Measurements from ENCODE around the gene ATG2A. TPM values are rescaled to one million over a fixed set of nuclear protein-coding genes. Genes with fewer than 3 reads are reported as not detected.

The ATG2A gene
- total RNA-seq, 1 donor from 2014 or later = 22.4 TPM

DNA sequence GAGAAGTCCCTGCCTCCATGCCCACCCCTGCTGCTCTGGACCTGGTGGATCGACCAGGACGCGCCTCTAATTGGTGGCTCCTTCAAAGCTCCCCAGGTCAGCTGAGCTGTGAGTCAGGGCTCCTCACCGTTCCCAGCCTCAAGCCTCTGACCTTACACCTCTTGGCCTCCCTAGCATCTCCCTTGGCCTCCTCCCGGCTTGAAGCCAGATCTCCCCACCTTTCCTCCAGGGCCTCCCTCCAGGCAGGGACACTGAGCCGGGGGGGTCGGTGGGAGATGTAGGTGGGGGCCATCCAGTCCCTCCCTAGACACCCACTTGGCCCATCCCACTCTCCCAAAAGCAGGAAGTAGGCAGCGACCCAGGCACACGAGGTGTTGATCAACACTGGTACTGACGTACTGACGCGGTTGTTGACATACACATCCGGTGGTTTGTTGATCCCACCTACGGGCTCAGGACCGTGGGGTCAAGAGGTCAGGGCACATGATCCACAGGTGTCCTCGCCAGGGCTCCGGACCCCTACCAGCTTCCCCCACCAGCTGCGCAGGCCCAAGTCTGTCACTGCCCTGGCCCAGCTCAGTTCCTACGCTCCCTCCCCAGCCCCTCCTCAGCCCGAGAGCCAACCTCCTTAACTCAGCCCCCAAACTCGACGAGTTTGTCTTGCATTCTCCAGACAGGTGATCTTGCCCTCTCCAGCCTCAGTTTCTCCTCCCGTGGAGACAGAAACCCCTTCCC is 802 bp downstream of the ATG2A start:
- H3K4me1 Mint-ChIP-seq (ENCODE audit: unreplicated experiment) = peaks cover 13% of the 10 kb centered on the region

DNA sequence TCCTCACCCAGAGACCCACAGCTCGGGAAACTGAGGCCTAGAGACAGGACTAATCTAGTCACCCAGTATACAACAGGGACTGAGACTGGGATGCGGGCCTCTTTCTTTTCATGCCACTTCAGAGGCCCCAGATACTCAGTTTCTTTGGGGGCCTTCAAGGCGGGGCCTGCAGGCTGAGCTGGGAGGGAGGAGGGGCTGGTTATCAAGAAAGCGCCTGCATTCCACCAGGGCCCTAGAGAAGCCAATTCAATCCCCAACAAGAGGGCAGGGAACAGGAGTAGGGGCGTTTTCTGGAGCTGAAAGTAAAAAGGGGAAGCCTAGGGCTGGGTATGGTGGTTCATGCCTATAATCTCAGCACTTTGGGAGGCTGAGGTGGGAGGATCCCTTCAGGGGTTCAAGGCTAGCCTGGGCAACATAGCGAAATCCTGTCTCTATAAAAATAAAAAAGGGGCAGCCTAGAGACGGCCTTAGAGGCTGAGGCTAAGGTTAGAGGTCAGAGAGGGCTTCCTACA is 1.6 kb downstream of the ATG2A start:
- TF ChIP-seq, protein P1, sequence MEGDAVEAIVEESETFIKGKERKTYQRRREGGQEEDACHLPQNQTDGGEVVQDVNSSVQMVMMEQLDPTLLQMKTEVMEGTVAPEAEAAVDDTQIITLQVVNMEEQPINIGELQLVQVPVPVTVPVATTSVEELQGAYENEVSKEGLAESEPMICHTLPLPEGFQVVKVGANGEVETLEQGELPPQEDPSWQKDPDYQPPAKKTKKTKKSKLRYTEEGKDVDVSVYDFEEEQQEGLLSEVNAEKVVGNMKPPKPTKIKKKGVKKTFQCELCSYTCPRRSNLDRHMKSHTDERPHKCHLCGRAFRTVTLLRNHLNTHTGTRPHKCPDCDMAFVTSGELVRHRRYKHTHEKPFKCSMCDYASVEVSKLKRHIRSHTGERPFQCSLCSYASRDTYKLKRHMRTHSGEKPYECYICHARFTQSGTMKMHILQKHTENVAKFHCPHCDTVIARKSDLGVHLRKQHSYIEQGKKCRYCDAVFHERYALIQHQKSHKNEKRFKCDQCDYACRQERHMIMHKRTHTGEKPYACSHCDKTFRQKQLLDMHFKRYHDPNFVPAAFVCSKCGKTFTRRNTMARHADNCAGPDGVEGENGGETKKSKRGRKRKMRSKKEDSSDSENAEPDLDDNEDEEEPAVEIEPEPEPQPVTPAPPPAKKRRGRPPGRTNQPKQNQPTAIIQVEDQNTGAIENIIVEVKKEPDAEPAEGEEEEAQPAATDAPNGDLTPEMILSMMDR (IDR thresholded peaks at IDR 0.05; ENCODE audit: unreplicated experiment) = no peak
- peak overlapping the region; percentile 93 for H3K4me3 Mint-ChIP-seq (ENCODE audit: unreplicated experiment)
- DNase-seq (ENCODE audit: low spot score) = no peak
- peaks cover 10% of the 10 kb centered on the region for H3K27me3 Mint-ChIP-seq (ENCODE audit: unreplicated experiment)
- no peaks in the 10 kb centered on the region for H3K9me3 Mint-ChIP-seq (ENCODE audit: unreplicated experiment)
- H3K27ac Mint-ChIP-seq (ENCODE audit: unreplicated experiment) = no peak overlapping the region
- H3K4me1 Mint-ChIP-seq (ENCODE audit: unreplicated experiment) = peaks cover 13% of the 10 kb centered on the region
- peaks cover 21% of the 10 kb centered on the region for H3K36me3 Mint-ChIP-seq (ENCODE audit: low read depth, unreplicated experiment)

More for the DNA sequence above, 802 bp downstream of the ATG2A start:
- TF ChIP-seq, protein P1 (IDR thresholded peaks at IDR 0.05; ENCODE audit: unreplicated experiment) = no peak
- Mint-ChIP-seq H3K9me3 (ENCODE audit: unreplicated experiment) (no peaks in the 10 kb centered on the region), H3K27ac (ENCODE audit: unreplicated experiment) (peak overlapping the region; percentile 74), H3K27me3 (ENCODE audit: unreplicated experiment) (peaks cover 10% of the 10 kb centered on the region), H3K4me3 (ENCODE audit: unreplicated experiment) (peak overlapping the region; percentile 93), H3K36me3 (ENCODE audit: low read depth, unreplicated experiment) (peaks cover 21% of the 10 kb centered on the region)
- DNase-seq (ENCODE audit: low spot score) = peak; percentile 37

DNA sequence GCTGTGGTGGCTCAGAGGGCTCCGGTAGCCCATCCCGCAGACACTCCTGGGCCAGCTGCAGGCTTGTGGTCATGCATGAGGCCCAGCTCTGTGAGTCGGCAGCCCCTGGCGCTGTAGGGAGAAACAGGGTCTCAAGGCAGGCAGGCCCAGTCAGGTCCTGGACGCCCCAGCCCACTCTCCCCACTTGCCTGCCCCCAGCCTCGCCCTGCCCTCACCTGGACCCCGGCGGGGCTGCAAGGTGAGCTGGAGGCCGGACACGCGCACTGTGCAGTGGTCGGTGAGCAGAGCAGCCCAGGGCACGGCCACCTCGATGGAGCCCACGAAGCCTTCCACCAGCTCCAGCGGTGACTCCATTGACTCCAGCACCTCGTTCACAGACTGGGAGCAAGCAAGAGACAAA is 2.9 kb downstream of the ATG2A start:
- peaks cover 13% of the 10 kb centered on the region for H3K4me1 Mint-ChIP-seq (ENCODE audit: unreplicated experiment)
- no peaks in the 10 kb centered on the region for H3K9me3 Mint-ChIP-seq (ENCODE audit: unreplicated experiment)
- no peak overlapping the region for H3K4me3 Mint-ChIP-seq (ENCODE audit: unreplicated experiment)
- H3K27me3 Mint-ChIP-seq (ENCODE audit: unreplicated experiment) = peaks cover 10% of the 10 kb centered on the region
- DNase-seq (ENCODE audit: low spot score) = no peak
- peaks cover 21% of the 10 kb centered on the region for H3K36me3 Mint-ChIP-seq (ENCODE audit: low read depth, unreplicated experiment)
- TF ChIP-seq, protein P1 (IDR thresholded peaks at IDR 0.05; ENCODE audit: unreplicated experiment) = no peak
- no peak overlapping the region for H3K27ac Mint-ChIP-seq (ENCODE audit: unreplicated experiment)

DNA sequence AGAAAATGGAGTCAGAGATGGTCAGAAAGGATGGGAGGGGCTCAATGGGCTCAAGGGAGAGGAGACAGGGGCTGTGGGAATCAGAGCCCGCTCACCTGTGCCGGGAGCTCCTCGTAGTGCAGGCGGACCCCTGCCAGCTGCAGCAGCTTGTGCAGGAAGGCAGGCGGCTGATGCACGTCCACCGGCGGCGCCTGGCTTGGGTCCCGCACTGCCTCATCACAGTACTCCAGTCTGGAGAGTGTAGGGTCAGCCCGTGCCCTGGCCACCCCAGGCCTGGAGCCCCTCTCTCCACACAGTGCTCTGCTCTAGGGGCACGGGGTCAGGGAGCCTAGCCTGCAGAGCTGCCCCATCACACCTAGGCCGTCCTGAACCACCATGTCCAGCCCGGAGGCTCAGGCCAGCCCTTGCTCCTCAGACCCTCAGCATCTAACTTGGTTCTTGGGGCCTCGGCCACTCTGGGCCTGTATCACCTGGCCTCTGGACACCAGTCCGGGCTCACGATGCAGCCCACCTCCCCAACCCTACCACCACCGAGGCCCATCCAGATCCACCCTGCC is 3.8 kb downstream of the ATG2A start:
- TF ChIP-seq, protein P1 (IDR thresholded peaks at IDR 0.05; ENCODE audit: unreplicated experiment) = no peak
- H3K4me1 Mint-ChIP-seq (ENCODE audit: unreplicated experiment) = peaks cover 13% of the 10 kb centered on the region
- peaks cover 24% of the 10 kb centered on the region for H3K36me3 Mint-ChIP-seq (ENCODE audit: low read depth, unreplicated experiment)
- no peak overlapping the region for H3K27ac Mint-ChIP-seq (ENCODE audit: unreplicated experiment)
- no peaks in the 10 kb centered on the region for H3K9me3 Mint-ChIP-seq (ENCODE audit: unreplicated experiment)
- H3K27me3 Mint-ChIP-seq (ENCODE audit: unreplicated experiment) = peaks cover 10% of the 10 kb centered on the region
- no peak for DNase-seq (ENCODE audit: low spot score)
- H3K4me3 Mint-ChIP-seq (ENCODE audit: unreplicated experiment) = peak overlapping the region; percentile 25

DNA sequence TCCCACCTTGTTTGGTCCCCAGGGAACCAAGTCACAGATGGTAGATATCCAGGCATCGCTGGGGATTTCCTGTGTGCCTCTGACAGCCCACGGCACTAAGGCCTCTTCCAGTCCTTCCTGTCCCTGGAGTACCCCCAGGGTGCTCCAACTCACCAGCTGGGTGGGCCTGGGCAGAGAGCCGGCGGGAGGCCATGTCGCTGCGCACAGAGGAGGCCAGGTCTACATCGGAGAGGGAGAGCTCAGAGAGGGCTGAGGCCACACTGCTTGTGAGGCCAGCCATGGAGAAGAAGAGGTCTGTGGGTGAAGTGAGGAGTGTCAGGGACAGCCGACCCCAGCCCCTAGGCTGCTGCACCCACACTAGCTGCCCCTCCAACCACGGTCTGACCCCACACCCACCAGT is 5.3 kb downstream of the ATG2A start:
- Mint-ChIP-seq H3K27me3 (ENCODE audit: unreplicated experiment) (peaks cover 10% of the 10 kb centered on the region), H3K4me1 (ENCODE audit: unreplicated experiment) (peaks cover 8% of the 10 kb centered on the region), H3K27ac (ENCODE audit: unreplicated experiment) (no peak overlapping the region), H3K36me3 (ENCODE audit: low read depth, unreplicated experiment) (peaks cover 20% of the 10 kb centered on the region), H3K9me3 (ENCODE audit: unreplicated experiment) (no peaks in the 10 kb centered on the region), H3K4me3 (ENCODE audit: unreplicated experiment) (no peak overlapping the region)
- no peak for DNase-seq (ENCODE audit: low spot score)
- TF ChIP-seq, protein P1 (IDR thresholded peaks at IDR 0.05; ENCODE audit: unreplicated experiment) = no peak

Data from endothelial cell (in vitro differentiated cells).